Measurements from ENCODE around the gene LILRB3.

LILRB3 gene

DNA sequence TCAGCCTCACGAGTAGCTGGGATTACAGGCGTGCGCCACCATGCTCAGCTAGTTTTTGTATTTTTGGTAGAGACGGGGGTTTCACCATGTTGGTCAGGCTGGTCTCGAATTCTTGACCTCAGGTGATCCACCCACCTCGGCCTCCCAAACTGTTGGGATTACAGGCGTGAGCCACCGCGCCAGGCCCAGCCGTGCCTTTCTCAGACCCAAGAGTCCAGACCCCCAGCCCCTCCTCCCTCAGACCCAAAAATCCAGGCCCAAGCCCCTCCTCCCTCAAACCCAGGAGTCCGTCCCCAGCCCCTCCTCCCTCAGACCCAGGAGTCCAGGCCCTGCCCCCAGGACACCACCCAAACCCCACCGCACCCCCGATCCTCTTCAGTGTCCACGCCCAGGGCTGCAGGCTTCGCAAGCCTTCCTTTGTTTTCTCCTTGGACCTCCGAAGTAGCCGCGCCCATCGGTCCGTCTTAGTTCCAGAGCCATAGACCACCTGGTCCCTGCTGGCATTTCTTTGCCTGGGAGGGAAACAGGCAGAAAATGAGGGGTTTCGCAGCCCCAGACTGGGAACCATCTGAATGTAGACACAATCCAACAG lies 53.6 kb downstream of the LILRB3 start:
- no peak overlapping the region for H3K4me3 ChIP-seq
- DNase-seq (ENCODE audit: low spot score): no peak
- no peak overlapping the region for H3K27ac ChIP-seq

DNA sequence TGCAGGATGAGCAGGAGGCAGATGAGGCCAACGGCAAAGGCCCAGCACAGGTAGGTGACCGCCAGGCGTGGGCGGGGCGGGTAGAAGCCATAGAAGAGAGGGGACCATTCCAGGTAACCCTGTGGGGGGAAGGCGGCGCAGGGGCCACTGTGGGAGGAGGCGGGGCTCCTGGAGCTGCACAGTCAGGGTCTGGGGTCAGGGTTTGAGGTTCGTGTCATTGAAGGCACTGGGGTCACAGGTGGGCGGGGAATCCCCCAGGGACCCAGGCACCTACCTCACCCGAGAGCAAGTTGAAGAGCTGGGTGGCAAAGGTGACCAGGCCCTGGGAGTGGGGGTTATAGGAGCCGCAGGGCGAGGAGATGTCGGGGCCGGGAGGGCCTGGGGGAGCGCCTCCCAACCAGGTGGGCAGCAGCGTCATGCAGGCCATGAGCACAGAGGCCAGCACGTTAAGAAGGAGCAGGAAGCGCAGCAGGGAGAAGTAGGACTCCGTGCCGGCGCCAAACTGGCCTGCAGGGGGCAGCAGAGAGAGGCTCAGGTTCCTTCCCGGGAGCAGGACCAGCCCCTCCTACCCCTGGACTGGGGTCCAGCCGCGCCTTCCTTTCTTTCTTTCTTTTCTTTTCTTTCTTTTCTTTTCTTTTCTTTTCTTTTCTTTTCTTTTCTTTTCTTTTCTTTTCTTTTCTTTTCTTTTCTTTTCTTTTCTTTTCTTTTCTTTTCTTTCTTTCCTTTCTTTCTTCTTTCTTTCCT lies 54.5 kb downstream of the LILRB3 start:
- TF ChIP-seq, protein P1, sequence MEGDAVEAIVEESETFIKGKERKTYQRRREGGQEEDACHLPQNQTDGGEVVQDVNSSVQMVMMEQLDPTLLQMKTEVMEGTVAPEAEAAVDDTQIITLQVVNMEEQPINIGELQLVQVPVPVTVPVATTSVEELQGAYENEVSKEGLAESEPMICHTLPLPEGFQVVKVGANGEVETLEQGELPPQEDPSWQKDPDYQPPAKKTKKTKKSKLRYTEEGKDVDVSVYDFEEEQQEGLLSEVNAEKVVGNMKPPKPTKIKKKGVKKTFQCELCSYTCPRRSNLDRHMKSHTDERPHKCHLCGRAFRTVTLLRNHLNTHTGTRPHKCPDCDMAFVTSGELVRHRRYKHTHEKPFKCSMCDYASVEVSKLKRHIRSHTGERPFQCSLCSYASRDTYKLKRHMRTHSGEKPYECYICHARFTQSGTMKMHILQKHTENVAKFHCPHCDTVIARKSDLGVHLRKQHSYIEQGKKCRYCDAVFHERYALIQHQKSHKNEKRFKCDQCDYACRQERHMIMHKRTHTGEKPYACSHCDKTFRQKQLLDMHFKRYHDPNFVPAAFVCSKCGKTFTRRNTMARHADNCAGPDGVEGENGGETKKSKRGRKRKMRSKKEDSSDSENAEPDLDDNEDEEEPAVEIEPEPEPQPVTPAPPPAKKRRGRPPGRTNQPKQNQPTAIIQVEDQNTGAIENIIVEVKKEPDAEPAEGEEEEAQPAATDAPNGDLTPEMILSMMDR (IDR thresholded peaks at IDR 0.05): peak; percentile 77
- Histone ChIP-seq H3K27ac (no peak overlapping the region), H3K4me3 (no peak overlapping the region)
- peak; percentile 88 for DNase-seq (ENCODE audit: low spot score)

More for the DNA sequence above, 53.6 kb downstream of the LILRB3 start:
- TF ChIP-seq, protein P1 (IDR thresholded peaks at IDR 0.05): no peak
